Astrocyte (in vitro differentiated cells and primary cell): ENCODE results near the gene USP6NL.

Source experiments
- CTCF ChIP-seq: IDR thresholded peaks from 2 replicates; pipeline ENCODE4 v1.5.1; 2011; ENCODE audit warnings: low read depth, mild to moderate bottlenecking, inconsistent platforms, low read length, moderate library complexity; ENCODE audit not compliant: insufficient read depth
- EZH2 ChIP-seq: IDR thresholded peaks from 2 replicates; pipeline ENCODE4 v1.6.1; 2012; ENCODE audit warnings: mild to moderate bottlenecking, low read length, inconsistent platforms; ENCODE audit not compliant: insufficient read depth

- TF ChIP-seq CTCF = no peak
- TF ChIP-seq EZH2 = no peak
Observed at GRCh38 chr10:11483201-11484148, 128.0 kb downstream of the USP6NL start.
